Ectodermal cell (in vitro differentiated cells): ENCODE results near the gene DDX4.

ENCODE experiments used
- H3K27ac ChIP-seq: 2 replicates; pipeline ENCODE4 v1.7.0; 2013; ENCODE audit warnings: mild to moderate bottlenecking, low read depth, low read length; ENCODE audit not compliant: insufficient read depth, poor library complexity, severe bottlenecking
- H3K27me3 ChIP-seq: 2 replicates; pipeline ENCODE4 v1.7.0; 2013; ENCODE audit warnings: mild to moderate bottlenecking, low read length; ENCODE audit not compliant: insufficient read depth, control insufficient read depth, poor library complexity, severe bottlenecking
- H3K36me3 ChIP-seq: one replicate; pipeline ENCODE4 v1.7.0; 2013; ENCODE audit warnings: low read length; ENCODE audit not compliant: control insufficient read depth, insufficient read depth
- H3K4me1 ChIP-seq: one replicate; pipeline ENCODE4 v1.7.0; 2013; ENCODE audit warnings: low read length; ENCODE audit not compliant: control insufficient read depth, insufficient read depth
- H3K4me3 ChIP-seq: 2 replicates; pipeline ENCODE4 v1.7.0; 2013; ENCODE audit warnings: low read depth, low read length, control low read depth; ENCODE audit not compliant: insufficient read depth
- H3K9me3 ChIP-seq: 2 replicates; pipeline ENCODE4 v1.7.0; 2013; ENCODE audit warnings: mild to moderate bottlenecking, low read length, moderate library complexity; ENCODE audit not compliant: control insufficient read depth
- WGBS, 2 experiments: methylation state at CpG; one replicate each; pipeline ENCODE4 v1.1.7; 2013; ENCODE audit warnings: missing lambda C conversion rate in 2 of 2; 5-methylcytosine and 5-hydroxymethylcytosine counted together

Gene DDX4

GRCh38 chr5:55850839-55851674 lies 113.2 kb downstream of the DDX4 start, which contains the start of gene IL31RA:
Gene IL31RA (plus strand): TSS chr5:55851357. CDS start chr5:55851571, 214 bp downstream.
- Histone ChIP-seq H3K27ac (no peak within 1 kb of the TSS), H3K4me1 (no peaks in the 10 kb centered on the region), H3K27me3 (no peaks in the 10 kb centered on the region), H3K36me3 (no peaks in the 10 kb centered on the region), H3K9me3 (no peaks in the 10 kb centered on the region), H3K4me3 (no peak within 1 kb of the TSS)
- 92 to 97% methylated on average over 10 of the region's 10 CpGs for WGBS, 2 experiments

- no peaks in the 10 kb centered on the region for H3K4me1 ChIP-seq
- H3K36me3 ChIP-seq = no peaks in the 10 kb centered on the region
- H3K4me3 ChIP-seq = no peak overlapping the region
- no peaks in the 10 kb centered on the region for H3K27me3 ChIP-seq
- no peak overlapping the region for H3K27ac ChIP-seq
- no peaks in the 10 kb centered on the region for H3K9me3 ChIP-seq
- 100% methylated on average over 2 of the region's 2 CpGs for WGBS, 2 experiments
Measured at GRCh38 chr5:55851675-55851979, 113.8 kb downstream of the DDX4 start.

GRCh38 chr5:55852503-55852902 lies 114.6 kb downstream of the DDX4 start:
- no peaks in the 10 kb centered on the region for H3K36me3 ChIP-seq
- 92 to 97% methylated on average over 3 of the region's 3 CpGs for WGBS, 2 experiments
- no peak overlapping the region for H3K4me3 ChIP-seq
- H3K4me1 ChIP-seq = no peaks in the 10 kb centered on the region
- no peak overlapping the region for H3K27ac ChIP-seq
- H3K9me3 ChIP-seq = no peaks in the 10 kb centered on the region
- H3K27me3 ChIP-seq = no peaks in the 10 kb centered on the region

GRCh38 chr5:55853041-55853670 lies 115.3 kb downstream of the DDX4 start:
- Histone ChIP-seq H3K27ac (no peak overlapping the region), H3K4me3 (no peak overlapping the region), H3K9me3 (no peaks in the 10 kb centered on the region), H3K27me3 (no peaks in the 10 kb centered on the region), H3K36me3 (no peaks in the 10 kb centered on the region), H3K4me1 (no peaks in the 10 kb centered on the region)
- 90 to 91% methylated on average over 2 to 3 of the region's 3 CpGs for WGBS, 2 experiments

GRCh38 chr5:55853818-55854217 lies 116.0 kb downstream of the DDX4 start:
- WGBS, 2 experiments = 86 to 96% methylated on average over 3 of the region's 3 CpGs
- Histone ChIP-seq H3K27me3 (no peaks in the 10 kb centered on the region), H3K4me3 (no peak overlapping the region), H3K36me3 (no peaks in the 10 kb centered on the region), H3K27ac (no peak overlapping the region), H3K9me3 (no peaks in the 10 kb centered on the region), H3K4me1 (no peaks in the 10 kb centered on the region)

GRCh38 chr5:55855509-55855908 lies 117.6 kb downstream of the DDX4 start:
- no peak overlapping the region for H3K27ac ChIP-seq
- no peaks in the 10 kb centered on the region for H3K36me3 ChIP-seq
- H3K4me1 ChIP-seq = no peaks in the 10 kb centered on the region
- WGBS, 2 experiments = 87 to 88% methylated on average over 5 of the region's 5 CpGs
- H3K4me3 ChIP-seq = no peak overlapping the region
- peaks cover 3% of the 10 kb centered on the region for H3K9me3 ChIP-seq
- no peaks in the 10 kb centered on the region for H3K27me3 ChIP-seq

GRCh38 chr5:55856516-55857246 lies 118.8 kb downstream of the DDX4 start:
- H3K4me1 ChIP-seq = no peaks in the 10 kb centered on the region
- H3K27ac ChIP-seq = no peak overlapping the region
- H3K36me3 ChIP-seq = no peaks in the 10 kb centered on the region
- H3K4me3 ChIP-seq = no peak overlapping the region
- H3K9me3 ChIP-seq = peaks cover 3% of the 10 kb centered on the region
- H3K27me3 ChIP-seq = no peaks in the 10 kb centered on the region
- 96 to 98% methylated on average over 5 of the region's 5 CpGs for WGBS, 2 experiments

- Histone ChIP-seq H3K4me1 (no peaks in the 10 kb centered on the region), H3K4me3 (no peak overlapping the region), H3K9me3 (peaks cover 3% of the 10 kb centered on the region), H3K36me3 (no peaks in the 10 kb centered on the region), H3K27ac (no peak overlapping the region), H3K27me3 (no peaks in the 10 kb centered on the region)
- 91 to 93% methylated on average over 3 to 4 of the region's 4 CpGs for WGBS, 2 experiments
Measured at GRCh38 chr5:55857247-55857640, 119.4 kb downstream of the DDX4 start.

GRCh38 chr5:55858104-55858503 lies 120.2 kb downstream of the DDX4 start:
- no CpG with 5 or more reads among the region's 2 CpGs for WGBS, 2 experiments
- H3K4me3 ChIP-seq = no peak overlapping the region
- no peaks in the 10 kb centered on the region for H3K4me1 ChIP-seq
- H3K27me3 ChIP-seq = no peaks in the 10 kb centered on the region
- H3K9me3 ChIP-seq = peaks cover 3% of the 10 kb centered on the region
- no peak overlapping the region for H3K27ac ChIP-seq
- no peaks in the 10 kb centered on the region for H3K36me3 ChIP-seq

- H3K27ac ChIP-seq = no peak overlapping the region
- no peak overlapping the region for H3K4me3 ChIP-seq
- WGBS, 2 experiments = 75 to 94% methylated on average over 2 to 3 of the region's 3 CpGs
- H3K27me3 ChIP-seq = no peaks in the 10 kb centered on the region
- no peaks in the 10 kb centered on the region for H3K4me1 ChIP-seq
- H3K36me3 ChIP-seq = no peaks in the 10 kb centered on the region
- peaks cover 3% of the 10 kb centered on the region for H3K9me3 ChIP-seq
Measured at GRCh38 chr5:55860288-55860687, 122.4 kb downstream of the DDX4 start.
